GM12874 (cell line): ENCODE results near the gene C2.

Source experiments
- TF ChIP-seq, protein P1 (sequence below): IDR thresholded peaks from 2 replicates; pipeline ENCODE4 v1.5.1; 2011; ENCODE audit warnings: low read depth, mild to moderate bottlenecking, control low read depth, low read length, moderate library complexity; ENCODE audit not compliant: insufficient read depth

Gene C2

DNA sequence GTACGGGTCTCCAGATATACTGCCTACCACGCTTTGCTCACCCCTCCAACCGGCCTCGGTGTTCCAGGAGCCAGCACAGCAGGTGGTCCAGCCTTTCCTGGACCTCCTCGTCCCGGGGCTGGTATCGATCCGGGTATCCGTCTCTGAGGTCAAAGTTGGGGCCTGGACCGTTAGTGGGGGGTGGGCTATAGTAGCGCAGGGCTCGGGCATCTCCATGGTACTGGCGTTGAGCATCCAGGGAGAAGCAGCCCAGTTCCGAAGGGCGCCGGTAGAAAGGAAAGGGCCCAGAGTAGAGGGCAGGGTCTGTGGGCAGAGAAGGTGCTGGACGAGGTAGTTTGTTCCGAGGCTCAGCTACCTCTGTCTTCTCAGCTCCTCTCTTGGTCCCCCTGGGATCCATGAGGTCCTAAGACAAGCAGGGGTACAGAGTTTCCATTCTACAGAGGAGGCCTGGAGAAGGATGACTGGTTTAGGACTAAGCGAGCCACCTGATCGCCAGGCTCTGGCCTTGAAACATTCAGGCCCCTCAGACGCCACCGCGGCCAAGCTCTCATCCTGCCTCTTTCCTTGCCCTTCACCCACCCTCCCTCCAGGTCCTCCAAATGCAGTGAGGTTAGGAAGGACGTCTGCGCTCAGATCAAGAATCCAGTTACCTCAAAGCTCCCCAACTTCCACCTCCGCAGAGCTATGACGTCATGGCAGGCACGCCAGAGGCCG lies 43.9 kb downstream of the C2 start:
- TF ChIP-seq, protein P1, sequence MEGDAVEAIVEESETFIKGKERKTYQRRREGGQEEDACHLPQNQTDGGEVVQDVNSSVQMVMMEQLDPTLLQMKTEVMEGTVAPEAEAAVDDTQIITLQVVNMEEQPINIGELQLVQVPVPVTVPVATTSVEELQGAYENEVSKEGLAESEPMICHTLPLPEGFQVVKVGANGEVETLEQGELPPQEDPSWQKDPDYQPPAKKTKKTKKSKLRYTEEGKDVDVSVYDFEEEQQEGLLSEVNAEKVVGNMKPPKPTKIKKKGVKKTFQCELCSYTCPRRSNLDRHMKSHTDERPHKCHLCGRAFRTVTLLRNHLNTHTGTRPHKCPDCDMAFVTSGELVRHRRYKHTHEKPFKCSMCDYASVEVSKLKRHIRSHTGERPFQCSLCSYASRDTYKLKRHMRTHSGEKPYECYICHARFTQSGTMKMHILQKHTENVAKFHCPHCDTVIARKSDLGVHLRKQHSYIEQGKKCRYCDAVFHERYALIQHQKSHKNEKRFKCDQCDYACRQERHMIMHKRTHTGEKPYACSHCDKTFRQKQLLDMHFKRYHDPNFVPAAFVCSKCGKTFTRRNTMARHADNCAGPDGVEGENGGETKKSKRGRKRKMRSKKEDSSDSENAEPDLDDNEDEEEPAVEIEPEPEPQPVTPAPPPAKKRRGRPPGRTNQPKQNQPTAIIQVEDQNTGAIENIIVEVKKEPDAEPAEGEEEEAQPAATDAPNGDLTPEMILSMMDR = no peak

DNA sequence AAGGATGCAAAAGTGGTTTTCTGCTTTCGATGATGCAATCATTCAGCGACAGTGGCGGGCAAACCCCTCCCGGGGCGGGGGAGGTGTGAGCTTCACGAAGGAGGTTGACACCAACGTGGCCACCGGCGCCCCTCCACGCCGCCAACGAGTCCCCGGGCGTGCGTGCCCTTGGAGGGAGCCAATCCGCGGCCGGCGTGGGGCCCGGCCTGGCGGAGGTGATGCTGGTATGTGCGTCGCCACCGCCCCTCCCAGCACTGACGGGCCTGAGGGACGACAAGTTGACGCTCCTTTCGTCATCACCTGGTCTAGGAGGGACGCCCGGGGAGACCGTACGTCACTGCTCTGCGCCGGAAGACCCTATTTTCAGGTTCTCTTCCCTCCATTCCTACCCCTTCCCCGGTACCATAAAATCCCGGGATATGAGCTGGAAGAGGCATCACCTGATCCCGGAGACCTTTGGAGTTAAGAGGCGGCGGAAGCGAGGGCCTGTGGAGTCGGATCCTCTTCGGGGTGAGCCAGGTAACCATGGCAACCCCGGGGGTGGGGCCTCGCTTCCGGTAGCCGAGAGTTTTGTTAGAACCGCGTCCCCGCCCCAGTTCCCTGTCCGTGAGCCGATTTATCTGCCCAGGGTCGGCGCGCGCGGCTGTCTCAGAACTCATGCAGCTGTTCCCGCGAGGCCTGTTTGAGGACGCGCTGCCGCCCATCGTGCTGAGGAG lies 44.6 kb downstream of the C2 start, which contains the start of gene DXO:
Gene DXO, minus strand, starts transcription at position 146 of the 716 bp plus-strand sequence. CDS start 463 bp downstream, outside the sequence.
- TF ChIP-seq, protein P1 = no peak

DNA sequence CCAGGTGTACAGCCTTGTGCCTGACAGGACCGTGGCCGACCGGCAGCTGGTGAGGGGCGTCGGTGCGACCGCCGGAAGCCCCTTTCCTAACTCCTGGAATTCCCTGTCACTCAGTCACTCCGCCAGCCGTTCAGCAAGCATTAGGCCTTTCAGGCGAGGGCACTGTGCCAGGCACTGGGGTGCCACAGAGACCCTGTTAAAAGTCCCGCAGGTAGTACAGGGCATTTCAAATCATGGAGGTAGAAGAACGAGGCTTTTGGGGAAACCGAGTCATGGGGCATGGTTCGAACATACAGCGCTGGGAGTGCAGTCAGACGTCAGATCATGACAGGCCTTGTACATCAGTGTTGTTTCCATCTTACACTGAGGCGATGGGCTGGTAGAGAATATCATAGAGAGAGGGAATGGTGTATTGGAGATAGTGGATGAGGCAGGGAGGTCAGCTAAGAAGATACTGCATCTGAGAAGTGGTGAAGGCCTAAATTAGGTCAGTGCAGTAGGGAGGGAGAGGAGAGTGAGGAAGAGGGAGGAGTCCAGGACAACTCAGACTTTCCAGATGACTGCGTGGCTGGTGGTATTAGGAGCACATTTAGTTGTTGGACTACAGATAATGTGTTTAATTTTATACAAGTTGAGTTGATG lies 45.3 kb downstream of the C2 start:
- TF ChIP-seq, protein P1 = no peak

DNA sequence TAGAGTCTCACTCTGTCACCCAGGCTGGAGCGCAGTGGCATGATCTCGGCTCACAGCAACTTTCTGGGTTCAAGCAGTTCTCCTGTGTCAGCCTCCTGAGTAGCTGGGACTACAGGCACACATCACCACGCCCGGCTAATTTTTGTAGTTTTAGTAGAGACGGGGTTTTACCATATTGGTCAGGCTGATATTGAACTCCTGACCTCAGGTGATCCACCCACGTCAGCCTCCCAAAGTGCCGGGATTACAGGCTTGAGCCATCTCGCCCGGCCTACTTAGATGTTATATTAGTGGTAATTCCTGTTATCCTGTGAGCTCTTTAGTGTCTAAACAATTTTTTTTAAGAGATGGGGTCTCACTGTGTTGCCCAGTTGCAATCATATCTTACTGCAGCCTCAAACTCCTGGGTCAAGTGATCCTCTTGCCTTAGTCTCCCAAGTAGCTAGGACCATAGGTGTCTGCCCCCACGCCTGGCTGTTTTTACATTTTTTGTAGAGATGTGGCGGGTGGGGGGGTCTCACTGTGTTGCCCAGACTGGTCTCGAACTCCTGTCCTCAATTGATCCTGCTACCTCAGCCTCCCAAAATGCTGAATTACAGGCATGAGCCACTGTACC lies 50.4 kb downstream of the C2 start:
- TF ChIP-seq, protein P1 = no peak

GRCh38 chr6:31978831-31979230 lies 51.3 kb downstream of the C2 start:
- TF ChIP-seq, protein P1 = no peak

DNA sequence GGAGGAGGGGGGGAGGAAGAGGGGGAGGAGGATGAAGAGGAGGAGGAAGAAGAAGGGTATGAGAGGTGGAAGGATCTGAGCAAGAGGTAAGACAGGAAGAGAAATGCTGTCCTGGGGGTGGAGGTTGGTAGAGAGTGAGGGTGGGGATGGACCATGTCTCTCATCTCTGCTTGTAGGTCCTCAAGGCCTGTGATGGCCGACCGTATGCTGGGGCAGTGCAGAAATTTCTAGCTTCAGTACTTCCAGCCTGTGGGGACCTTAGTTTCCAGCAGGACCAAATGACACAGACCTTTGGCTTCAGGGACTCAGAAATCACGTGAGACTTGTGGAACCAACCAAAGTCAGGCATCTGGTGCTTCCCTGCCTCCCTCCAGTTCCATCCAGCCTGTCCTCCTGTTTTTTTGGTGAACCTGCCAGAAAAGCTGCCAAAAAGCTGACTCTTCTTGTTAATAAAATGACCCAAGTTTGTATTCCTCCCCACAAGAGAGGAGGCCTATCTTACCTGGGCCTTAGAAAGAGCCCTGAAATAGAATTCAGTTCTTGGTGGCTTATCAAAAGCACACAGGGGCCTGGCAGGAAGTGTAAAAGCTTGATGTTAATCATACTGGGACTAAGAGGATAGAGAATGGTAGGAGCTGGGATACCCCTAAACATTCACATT lies 51.9 kb downstream of the C2 start:
- TF ChIP-seq, protein P1 = no peak
